AG10803 (cell line): ENCODE data around the gene PIGL.
A peak's percentile ranks its signal among the peaks of the same experiment; 100 is the strongest.
"Not testable (repeated sequence)": the region's sequence is repeated elsewhere in the genome, so short reads cannot be mapped to it uniquely, and the experiment has no call there.

Experiments used
- DNase-seq: peaks from one replicate; pipeline ENCODE4 v3.0.0; 2010; ENCODE audit warnings: low read depth
- H3K4me3 ChIP-seq: 2 replicates; pipeline ENCODE4 v1.5.1; 2011; ENCODE audit warnings: mild to moderate bottlenecking, low read length, control low read depth
- CTCF ChIP-seq: conservative IDR thresholded peaks from 2 replicates; pipeline ENCODE4 v1.5.1; 2011; ENCODE audit warnings: mild to moderate bottlenecking, low read length, control low read depth, inconsistent platforms

Gene PIGL

DNA sequence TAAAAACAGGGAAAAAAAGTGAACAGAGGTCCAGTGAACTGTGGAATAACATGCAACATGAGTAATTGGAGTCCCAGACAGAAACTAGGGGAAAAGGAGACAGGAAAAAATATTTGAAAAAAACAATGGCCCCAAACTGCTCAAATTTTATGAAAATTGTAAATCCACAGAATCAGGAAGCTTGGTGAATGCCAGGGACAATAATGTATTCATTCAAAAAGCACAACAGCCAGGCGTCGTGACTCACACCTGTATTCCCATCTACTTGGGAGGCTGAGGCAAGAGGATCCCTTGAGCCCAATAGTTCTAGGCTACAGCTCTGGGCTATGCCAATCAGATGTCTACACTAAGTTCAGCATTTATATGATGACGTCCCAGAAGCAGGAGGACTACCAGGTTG lies 25.4 kb upstream of the PIGL start:
- DNase-seq: no peak
- H3K4me3 ChIP-seq: no peak overlapping the region
- no peak for TF ChIP-seq CTCF

DNA sequence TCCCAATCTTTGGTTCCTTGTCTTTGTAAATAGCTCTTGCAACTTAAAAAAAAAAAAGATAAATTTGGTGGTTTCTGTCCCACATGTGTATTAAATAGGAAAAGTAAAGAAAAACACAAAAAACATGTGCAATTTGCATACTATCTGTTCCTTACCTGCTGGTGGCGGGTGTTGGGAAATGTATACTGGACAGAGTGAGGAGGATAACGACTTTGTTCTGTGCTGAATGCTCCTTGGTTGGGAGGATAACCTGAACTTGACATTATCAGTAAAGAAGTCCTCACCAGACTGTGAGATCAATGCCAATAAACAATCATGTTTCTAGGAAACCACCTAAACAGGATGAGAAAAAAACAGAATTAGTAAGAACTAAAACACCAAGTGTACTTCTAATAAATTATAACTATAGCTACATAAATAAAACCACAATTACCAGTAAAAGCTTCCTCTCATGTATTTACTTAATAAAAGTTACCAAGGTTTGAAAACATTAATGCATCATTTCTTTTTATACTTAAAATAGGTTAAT lies 22.6 kb upstream of the PIGL start:
- not testable (repeated sequence) for H3K4me3 ChIP-seq, DNase-seq

GRCh38 chr17:16197276-16197675 lies 19.7 kb upstream of the PIGL start:
- DNase-seq: no peak
- no peak for TF ChIP-seq CTCF
- no peak overlapping the region for H3K4me3 ChIP-seq

GRCh38 chr17:16199093-16199492 lies 17.9 kb upstream of the PIGL start:
- no peak overlapping the region for H3K4me3 ChIP-seq
- DNase-seq: no peak
- no peak for TF ChIP-seq CTCF

- not testable (repeated sequence) for DNase-seq
These were observed 15.3 kb upstream of the PIGL start for GRCh38 chr17:16201693-16202131.

GRCh38 chr17:16202554-16203500 lies 14.2 kb upstream of the PIGL start:
- DNase-seq: peak; percentile 33
- H3K4me3 ChIP-seq: not testable (repeated sequence)

More at GRCh38 chr17:16201693-16202131, 15.3 kb upstream of the PIGL start:
- not testable (repeated sequence) for H3K4me3 ChIP-seq

- H3K4me3 ChIP-seq: not testable (repeated sequence)
These were observed 12.2 kb upstream of the PIGL start for GRCh38 chr17:16204763-16205162.

DNA sequence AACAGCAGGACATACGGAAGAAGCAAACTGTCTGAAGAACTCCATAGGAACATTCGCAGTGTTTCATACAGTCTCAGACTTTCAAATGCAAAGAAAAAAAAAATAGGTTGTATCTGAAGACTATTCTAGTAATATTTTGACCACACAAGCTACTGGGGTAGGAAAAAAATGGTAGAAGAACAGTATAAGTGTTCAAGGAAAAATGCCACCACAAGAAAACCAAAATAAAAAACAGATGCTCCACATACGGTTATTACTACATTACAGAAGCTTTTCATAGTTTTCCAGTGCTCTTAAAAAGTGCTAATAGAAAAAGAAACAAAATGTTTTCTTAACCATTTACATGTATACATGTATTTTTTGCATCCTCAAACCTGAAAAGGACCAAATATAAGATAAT lies 5.4 kb upstream of the PIGL start:
- TF ChIP-seq CTCF: no peak
- peak; percentile 70 for DNase-seq
- no peak overlapping the region for H3K4me3 ChIP-seq

More at GRCh38 chr17:16204763-16205162, 12.2 kb upstream of the PIGL start:
- not testable (repeated sequence) for DNase-seq

GRCh38 chr17:16212793-16213192 lies 4.2 kb upstream of the PIGL start:
- H3K4me3 ChIP-seq: no peak overlapping the region
- no peak for TF ChIP-seq CTCF
- no peak for DNase-seq
